Sigmoid colon (tissue), 7 donors: Measurements from ENCODE around the gene MYO5A. TPM values are rescaled to one million over a fixed set of nuclear protein-coding genes. Genes with fewer than 3 reads are reported as not detected.
"Not testable (repeated sequence)": the region's sequence is repeated elsewhere in the genome, so short reads cannot be mapped to it uniquely, and the experiment has no call there.

Experiments used
- DNase-seq: peaks from one replicate; pipeline ENCODE4 v3.0.0-alpha.2; 2019
- H3K27ac ChIP-seq, 4 donors: fragments of 200-600 bp; sonication (generic); one replicate each; pipeline ENCODE4 v1.5.1; 2016 to 2019; ENCODE audit warnings: mild to moderate bottlenecking in 1 of 4
- H3K27me3 ChIP-seq, 3 donors: fragments of 200-600 bp; sonication (generic); one replicate each; pipeline ENCODE4 v1.5.1; 2019; ENCODE audit warnings: mild to moderate bottlenecking in 1 of 3
- H3K36me3 ChIP-seq, 4 donors: fragments of 200-600 bp; sonication (generic); one replicate each; pipeline ENCODE4 v1.5.1; 2016 to 2019
- H3K4me1 ChIP-seq, 4 donors: fragments of 200-600 bp; sonication (generic); one replicate each; pipeline ENCODE4 v1.5.1; 2017 to 2019
- H3K4me3 ChIP-seq, 4 donors: fragments of 200-600 bp; sonication (generic); one replicate each; pipeline ENCODE4 v1.5.1; 2017 to 2019; ENCODE audit warnings: mild to moderate bottlenecking in 2 of 4, moderate library complexity in 1 of 4
- H3K9me3 ChIP-seq, 4 donors: fragments of 200-600 bp in 3 of 4; sonication (generic) in 3 of 4; one replicate each; pipeline versions ENCODE4 v1.5.1 to v1.6.1; 2013 to 2019
- EP300 ChIP-seq, 4 donors: sonication (generic); formaldehyde crosslinking; IDR thresholded peaks; one replicate each; pipeline ENCODE4 v1.6.1; 2017; ENCODE audit warnings: antibody characterized with exemption in 4 of 4
- POLR2A ChIP-seq, 2 donors: fragments of 450-650 bp; IDR thresholded peaks; one replicate each; pipeline ENCODE4 v1.6.1; 2016; ENCODE audit warnings: antibody characterized with exemption in 2 of 2, mild to moderate bottlenecking in 2 of 2, moderate library complexity in 2 of 2
- POLR2AphosphoS5 ChIP-seq, 4 donors: sonication (generic); formaldehyde crosslinking; IDR thresholded peaks; one replicate each; pipeline ENCODE4 v1.6.1; 2017; ENCODE audit warnings: antibody characterized with exemption in 4 of 4
- WGBS, 2 donors: extraction: QIAGEN DNeasy Blood & Tissue Kit; methylation state at CpG; one replicate each; pipeline ENCODE4 v1.1.7; 2013; 5-methylcytosine and 5-hydroxymethylcytosine counted together
- intact Hi-C: fragments of 100-400 bp; cut with DNase I; formaldehyde crosslinking; loops from one replicate; pipeline ENCODE4 v1.15.1; 2023
- polyA plus RNA-seq, 3 donors: library from polyadenylated mRNA; stranded (reverse); fragments of 200-250 nt; gene quantifications; one replicate each; pipeline ENCODE4 v1.2.3, GENCODE V29; 2013
- total RNA-seq, 4 donors: library from RNA; depleted of rRNA; stranded (reverse); fragments of >200 nt; gene quantifications; one replicate each; pipeline ENCODE4 v1.1.0, GENCODE V29; 2016
- TF ChIP-seq, protein P1 (sequence below), 4 experiments: fragments of 450-650 bp in 3 of 4; fragments of 200-600 bp in 1 of 4; IDR thresholded peaks; one replicate each; pipeline ENCODE4 v1.5.1; 2016 to 2019; ENCODE audit warnings: antibody characterized with exemption in 4 of 4, mild to moderate bottlenecking in 3 of 4, moderate library complexity in 2 of 4
- donor health status: healthy with polysubstance abuse.
- donor health status: Bipolar disorder and iron deficiency.
- donor health status: healthy.

MYO5A gene
- total and polyA plus RNA-seq, 7 donors: 2.1 to 46.0 (median 23.5) TPM

GRCh38 chr15:52556524-52557273 lies 28.0 kb upstream of the MYO5A start:
- TF ChIP-seq, protein P1, sequence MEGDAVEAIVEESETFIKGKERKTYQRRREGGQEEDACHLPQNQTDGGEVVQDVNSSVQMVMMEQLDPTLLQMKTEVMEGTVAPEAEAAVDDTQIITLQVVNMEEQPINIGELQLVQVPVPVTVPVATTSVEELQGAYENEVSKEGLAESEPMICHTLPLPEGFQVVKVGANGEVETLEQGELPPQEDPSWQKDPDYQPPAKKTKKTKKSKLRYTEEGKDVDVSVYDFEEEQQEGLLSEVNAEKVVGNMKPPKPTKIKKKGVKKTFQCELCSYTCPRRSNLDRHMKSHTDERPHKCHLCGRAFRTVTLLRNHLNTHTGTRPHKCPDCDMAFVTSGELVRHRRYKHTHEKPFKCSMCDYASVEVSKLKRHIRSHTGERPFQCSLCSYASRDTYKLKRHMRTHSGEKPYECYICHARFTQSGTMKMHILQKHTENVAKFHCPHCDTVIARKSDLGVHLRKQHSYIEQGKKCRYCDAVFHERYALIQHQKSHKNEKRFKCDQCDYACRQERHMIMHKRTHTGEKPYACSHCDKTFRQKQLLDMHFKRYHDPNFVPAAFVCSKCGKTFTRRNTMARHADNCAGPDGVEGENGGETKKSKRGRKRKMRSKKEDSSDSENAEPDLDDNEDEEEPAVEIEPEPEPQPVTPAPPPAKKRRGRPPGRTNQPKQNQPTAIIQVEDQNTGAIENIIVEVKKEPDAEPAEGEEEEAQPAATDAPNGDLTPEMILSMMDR (IDR thresholded peaks at IDR 0.05): no peak
- TF ChIP-seq POLR2A (IDR thresholded peaks at IDR 0.05) (no peak), EP300 (IDR thresholded peaks at IDR 0.05) (no peak), POLR2AphosphoS5 (IDR thresholded peaks at IDR 0.05) (no peak)
- peaks cover 0 to 65% (median 53%) of the 10 kb centered on the region in 4 donors for H3K4me1 ChIP-seq
- peak overlapping the region in 1 of 4 donors; percentile 1 for H3K27ac ChIP-seq
- no peak for DNase-seq
- 80 to 89% methylated on average over 3 of the region's 3 CpGs for WGBS, 2 donors
- intact Hi-C loops: no loop called here
- H3K27me3 ChIP-seq: no peaks in the 10 kb centered on the region
- no peaks in the 10 kb centered on the region for H3K9me3 ChIP-seq
- H3K36me3 ChIP-seq: peaks cover 0 to 21% (median 4%) of the 10 kb centered on the region in 4 donors
- no peak overlapping the region for H3K4me3 ChIP-seq

DNA sequence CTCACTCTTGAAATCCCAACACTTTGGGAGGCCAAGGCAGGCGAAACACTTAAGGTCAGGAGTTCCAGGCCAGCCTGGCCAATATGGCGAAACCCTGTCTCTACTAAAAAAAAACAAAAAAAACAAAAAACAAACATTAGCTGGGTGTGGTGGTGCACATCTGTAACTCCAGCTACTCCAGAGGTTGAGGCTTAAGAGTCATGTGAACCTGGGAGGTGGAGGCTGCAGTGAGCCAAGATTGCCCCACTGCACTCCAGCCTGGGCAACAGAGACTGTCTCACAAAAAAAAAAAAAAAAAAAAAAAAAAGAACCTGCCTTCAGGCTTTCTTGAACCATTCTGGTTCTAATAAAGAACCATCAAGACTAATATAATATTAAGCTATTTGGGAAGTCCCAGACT lies 23.6 kb upstream of the MYO5A start:
- H3K36me3 ChIP-seq: peaks cover 0 to 64% (median 14%) of the 10 kb centered on the region in 4 donors
- H3K27ac ChIP-seq: no peak overlapping the region
- intact Hi-C loops: no loop called here

GRCh38 chr15:52551762-52552161 lies 23.1 kb upstream of the MYO5A start:
- Histone ChIP-seq H3K27ac (no peak overlapping the region), H3K4me1 (peaks cover 0 to 16% (median 9%) of the 10 kb centered on the region in 4 donors), H3K36me3 (peaks cover 0 to 66% (median 14%) of the 10 kb centered on the region in 4 donors), H3K27me3 (no peaks in the 10 kb centered on the region), H3K4me3 (no peak overlapping the region), H3K9me3 (no peaks in the 10 kb centered on the region)
- 85 to 92% methylated on average over 6 of the region's 6 CpGs for WGBS, 2 donors
- no peak for TF ChIP-seq POLR2A (IDR thresholded peaks at IDR 0.05)
- TF ChIP-seq POLR2AphosphoS5 (IDR thresholded peaks at IDR 0.05): no peak
- no peak for TF ChIP-seq EP300 (IDR thresholded peaks at IDR 0.05)
- TF ChIP-seq, protein P1 (IDR thresholded peaks at IDR 0.05): no peak
- intact Hi-C loops: loop anchor here (1.0 kb wide), 1 partner anchor 15 kb away; no protein-coding TSS in a partner anchor
- DNase-seq: no peak

More for the DNA sequence above, 23.6 kb upstream of the MYO5A start:
- no peak for DNase-seq
- H3K4me3 ChIP-seq: no peak overlapping the region
- TF ChIP-seq POLR2AphosphoS5 (IDR thresholded peaks at IDR 0.05) (no peak), EP300 (IDR thresholded peaks at IDR 0.05) (no peak), POLR2A (IDR thresholded peaks at IDR 0.05) (no peak)
- TF ChIP-seq, protein P1 (IDR thresholded peaks at IDR 0.05): no peak
- H3K4me1 ChIP-seq: peaks cover 0 to 21% (median 13%) of the 10 kb centered on the region in 4 donors
- no peaks in the 10 kb centered on the region for H3K9me3 ChIP-seq
- H3K27me3 ChIP-seq: no peaks in the 10 kb centered on the region
- 73 to 94% methylated on average over 2 of the region's 2 CpGs for WGBS, 2 donors

DNA sequence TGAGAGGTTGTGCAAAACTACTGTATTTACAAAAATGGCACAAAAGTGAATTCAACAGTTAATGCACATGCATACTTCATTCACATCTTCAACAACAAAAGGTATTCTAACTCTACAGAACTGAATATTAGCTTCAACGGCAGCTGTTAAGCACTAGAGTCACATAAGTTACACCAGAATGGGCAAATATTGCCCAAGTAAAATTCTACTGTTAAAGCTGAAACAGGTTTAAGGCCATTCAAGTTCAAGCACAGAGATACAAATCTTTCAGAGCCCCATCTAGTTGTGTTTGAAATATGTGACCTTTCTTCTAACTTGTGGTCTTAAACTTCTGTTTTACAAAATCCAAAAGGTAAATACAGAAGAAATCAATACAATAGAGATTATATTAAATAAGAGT lies 22.5 kb upstream of the MYO5A start:
- H3K9me3 ChIP-seq, H3K4me3 ChIP-seq, DNase-seq, H3K27ac ChIP-seq, H3K27me3 ChIP-seq: not testable (repeated sequence)
- intact Hi-C loops: loop anchor here (1.0 kb wide), 1 partner anchor 15 kb away; no protein-coding TSS in a partner anchor
- Histone ChIP-seq H3K4me1 (peaks cover 0 to 10% (median 4%) of the 10 kb centered on the region in 4 donors), H3K36me3 (peaks cover 4 to 66% (median 16%) of the 10 kb centered on the region in 4 donors)
- 92 to 95% methylated on average over 1 of the region's 1 CpG for WGBS, 2 donors

GRCh38 chr15:52546031-52546751 lies 17.5 kb upstream of the MYO5A start:
- Histone ChIP-seq H3K36me3 (peaks cover 6 to 58% (median 11%) of the 10 kb centered on the region in 4 donors), H3K4me1 (no peaks in the 10 kb centered on the region), H3K27me3 (no peaks in the 10 kb centered on the region), H3K4me3 (no peak overlapping the region), H3K9me3 (no peaks in the 10 kb centered on the region), H3K27ac (no peak overlapping the region)
- DNase-seq: no peak
- 95% methylated on average over 5 of the region's 5 CpGs for whole genome bisulfite sequencing, 2 donors
- intact Hi-C loops: no loop called here
- TF ChIP-seq POLR2AphosphoS5 (IDR thresholded peaks at IDR 0.05): peak in 2 of 4 donors; percentile 15 to 29
- TF ChIP-seq POLR2A (IDR thresholded peaks at IDR 0.05): no peak
